IPS DF 6.9 (cell line): ENCODE results near the gene DNAJC21.

Experiments used
- DNase-seq: peaks from one replicate; pipeline ENCODE4 v3.0.0-alpha.2; 2013; ENCODE audit warnings: low read depth, low spot score
- H3K27ac ChIP-seq: one replicate; pipeline ENCODE4 v1.5.1; 2013; ENCODE audit warnings: low read length, control low read depth
- H3K27me3 ChIP-seq: 2 replicates; pipeline ENCODE4 v1.6.1; 2013; ENCODE audit warnings: mild to moderate bottlenecking, low read length; ENCODE audit not compliant: control insufficient read depth, insufficient read depth
- H3K36me3 ChIP-seq: 2 replicates; pipeline ENCODE4 v1.6.1; 2013; ENCODE audit warnings: low read length; ENCODE audit not compliant: control insufficient read depth, insufficient read depth
- H3K4me1 ChIP-seq: 2 replicates; pipeline ENCODE4 v1.6.1; 2013; ENCODE audit warnings: low read length; ENCODE audit not compliant: control insufficient read depth, insufficient read depth
- H3K4me3 ChIP-seq: 2 replicates; pipeline ENCODE4 v1.5.1; 2013; ENCODE audit warnings: mild to moderate bottlenecking, low read length
- H3K9me3 ChIP-seq: 2 replicates; pipeline ENCODE4 v1.6.1; 2013; ENCODE audit warnings: low read length, inconsistent platforms; ENCODE audit not compliant: control insufficient read depth, insufficient read depth
- WGBS: extraction: QIAGEN DNeasy Blood & Tissue Kit; methylation state at CpG from one replicate; pipeline ENCODE4 v1.1.7; 2013; ENCODE audit warnings: mixed read lengths, missing lambda C conversion rate; ENCODE audit not compliant: insufficient read length, insufficient coverage; 5-methylcytosine and 5-hydroxymethylcytosine counted together

DNAJC21 gene

GRCh38 chr5:34976347-34976746 lies 47.0 kb downstream of the DNAJC21 start:
- no peaks in the 10 kb centered on the region for H3K9me3 ChIP-seq
- no peak for DNase-seq
- no peaks in the 10 kb centered on the region for H3K4me1 ChIP-seq
- H3K36me3 ChIP-seq = no peaks in the 10 kb centered on the region
- WGBS = no CpG with 5 or more reads among the region's 5 CpGs
- H3K27ac ChIP-seq = no peak overlapping the region
- H3K27me3 ChIP-seq = no peaks in the 10 kb centered on the region
- no peak overlapping the region for H3K4me3 ChIP-seq

- H3K36me3 ChIP-seq = no peaks in the 10 kb centered on the region
- no peaks in the 10 kb centered on the region for H3K4me1 ChIP-seq
- no peaks in the 10 kb centered on the region for H3K9me3 ChIP-seq
- H3K4me3 ChIP-seq = no peak overlapping the region
- no CpG with 5 or more reads among the region's 2 CpGs for WGBS
- H3K27ac ChIP-seq = no peak overlapping the region
- no peak for DNase-seq
- H3K27me3 ChIP-seq = no peaks in the 10 kb centered on the region
These were observed 48.7 kb downstream of the DNAJC21 start for GRCh38 chr5:34977934-34978613.

GRCh38 chr5:34978681-34979080 lies 49.3 kb downstream of the DNAJC21 start:
- no CpG with 5 or more reads among the region's 4 CpGs for whole genome bisulfite sequencing
- H3K27me3 ChIP-seq = no peaks in the 10 kb centered on the region

DNA sequence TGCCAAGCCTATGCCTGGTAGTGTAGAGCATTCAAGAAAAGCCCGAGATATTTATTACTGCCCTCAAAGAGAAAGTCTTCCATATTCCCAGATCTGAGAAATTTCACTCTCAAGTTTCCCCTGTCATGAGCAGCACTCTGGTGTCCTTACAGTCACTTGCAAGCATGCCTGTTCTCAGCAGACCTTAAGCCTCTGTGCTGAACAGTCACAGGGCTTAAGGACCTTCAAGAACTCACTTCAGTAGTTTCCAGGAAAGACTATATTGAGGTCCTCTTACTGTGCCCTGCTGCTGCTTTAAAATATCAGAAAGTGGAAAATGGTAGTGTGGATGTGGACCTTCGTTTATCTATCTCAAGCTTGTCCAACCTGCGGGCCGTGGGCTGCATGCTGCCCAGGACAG lies 53.5 kb downstream of the DNAJC21 start:
- H3K36me3 ChIP-seq = no peaks in the 10 kb centered on the region
- H3K27me3 ChIP-seq = no peaks in the 10 kb centered on the region
- no peak overlapping the region for H3K27ac ChIP-seq
- no peak for DNase-seq
- no CpG with 5 or more reads among the region's 4 CpGs for WGBS
- H3K9me3 ChIP-seq = no peaks in the 10 kb centered on the region
- no peak overlapping the region for H3K4me3 ChIP-seq
- no peaks in the 10 kb centered on the region for H3K4me1 ChIP-seq

More at GRCh38 chr5:34978681-34979080, 49.3 kb downstream of the DNAJC21 start:
- Histone ChIP-seq H3K36me3 (no peaks in the 10 kb centered on the region), H3K4me3 (no peak overlapping the region), H3K9me3 (no peaks in the 10 kb centered on the region), H3K4me1 (no peaks in the 10 kb centered on the region), H3K27ac (no peak overlapping the region)
- no peak for DNase-seq

- no CpG with 5 or more reads among the region's 1 CpG for WGBS
- no peak overlapping the region for H3K4me3 ChIP-seq
- no peaks in the 10 kb centered on the region for H3K27me3 ChIP-seq
- no peak for DNase-seq
- H3K27ac ChIP-seq = no peak overlapping the region
- no peaks in the 10 kb centered on the region for H3K4me1 ChIP-seq
- no peaks in the 10 kb centered on the region for H3K9me3 ChIP-seq
- H3K36me3 ChIP-seq = no peaks in the 10 kb centered on the region
These were observed 57.6 kb downstream of the DNAJC21 start for GRCh38 chr5:34986965-34987364.

DNA sequence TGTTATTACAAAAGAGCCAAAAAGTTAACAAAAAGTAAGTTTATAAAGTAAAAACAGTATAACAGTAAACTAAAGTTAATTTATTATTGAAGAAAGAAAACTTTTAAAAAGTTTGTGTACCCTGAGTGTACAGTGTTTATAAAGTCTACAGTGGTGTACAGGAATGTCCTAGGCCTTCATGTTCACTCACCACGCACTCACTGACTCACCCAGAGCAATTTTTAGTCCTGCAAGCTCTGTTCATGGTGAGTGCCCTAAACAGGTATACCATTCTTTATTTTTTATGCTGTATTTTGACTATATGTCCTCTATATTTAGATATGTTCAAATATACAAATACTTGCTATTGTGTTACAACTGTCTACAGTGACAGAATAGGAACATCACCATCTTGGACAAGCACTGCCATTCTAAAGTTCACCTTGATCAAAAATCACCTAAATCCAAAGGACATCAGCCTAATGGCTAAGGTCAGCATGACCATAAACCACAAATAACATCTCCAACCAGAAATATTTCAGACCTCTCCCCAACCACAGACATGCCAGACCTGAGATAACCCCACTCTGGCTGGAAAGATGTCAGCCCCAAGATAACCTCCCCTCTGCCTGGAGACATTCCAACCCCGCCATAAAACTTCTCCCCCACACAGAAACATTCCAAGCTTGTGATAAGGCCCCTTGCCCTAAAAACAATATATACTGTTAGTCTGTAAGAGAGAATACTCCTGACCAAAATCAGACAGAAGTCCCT lies 62.3 kb downstream of the DNAJC21 start:
- no CpG with 5 or more reads among the region's 2 CpGs for WGBS
- Histone ChIP-seq H3K27me3 (no peaks in the 10 kb centered on the region), H3K4me1 (no peaks in the 10 kb centered on the region), H3K4me3 (no peak overlapping the region), H3K9me3 (no peaks in the 10 kb centered on the region), H3K36me3 (no peaks in the 10 kb centered on the region), H3K27ac (no peak overlapping the region)
- DNase-seq = no peak

DNA sequence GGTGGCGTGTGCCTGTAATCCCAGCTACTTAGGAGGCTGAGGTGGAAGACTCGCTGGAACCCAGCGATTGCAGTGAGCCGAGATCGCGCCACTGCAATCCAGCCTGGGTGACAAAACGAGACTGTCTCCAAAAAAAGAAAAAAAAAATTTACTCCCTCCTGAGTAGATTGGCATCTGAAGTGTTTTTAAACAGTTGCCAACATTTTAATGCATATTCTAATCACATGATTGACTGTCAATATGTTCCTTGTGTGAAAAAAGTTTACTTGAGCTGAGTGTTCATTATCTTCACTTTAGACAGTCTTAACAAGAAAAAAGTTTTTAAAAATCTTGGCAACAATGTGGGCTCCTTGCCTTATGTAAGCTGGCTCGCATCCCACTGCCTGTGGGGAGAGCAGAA lies 64.6 kb downstream of the DNAJC21 start:
- H3K4me3 ChIP-seq = no peak overlapping the region
- no peak overlapping the region for H3K27ac ChIP-seq
- H3K4me1 ChIP-seq = no peaks in the 10 kb centered on the region
- no peak for DNase-seq
- no peaks in the 10 kb centered on the region for H3K36me3 ChIP-seq
- no peaks in the 10 kb centered on the region for H3K9me3 ChIP-seq
- no peaks in the 10 kb centered on the region for H3K27me3 ChIP-seq
- no CpG with 5 or more reads among the region's 8 CpGs for WGBS

GRCh38 chr5:34996261-34996660 lies 66.9 kb downstream of the DNAJC21 start:
- WGBS = no CpG with 5 or more reads among the region's 2 CpGs
- Histone ChIP-seq H3K27me3 (no peaks in the 10 kb centered on the region), H3K9me3 (no peaks in the 10 kb centered on the region), H3K36me3 (no peaks in the 10 kb centered on the region), H3K4me3 (no peak overlapping the region), H3K27ac (no peak overlapping the region), H3K4me1 (no peaks in the 10 kb centered on the region)
- no peak for DNase-seq

DNA sequence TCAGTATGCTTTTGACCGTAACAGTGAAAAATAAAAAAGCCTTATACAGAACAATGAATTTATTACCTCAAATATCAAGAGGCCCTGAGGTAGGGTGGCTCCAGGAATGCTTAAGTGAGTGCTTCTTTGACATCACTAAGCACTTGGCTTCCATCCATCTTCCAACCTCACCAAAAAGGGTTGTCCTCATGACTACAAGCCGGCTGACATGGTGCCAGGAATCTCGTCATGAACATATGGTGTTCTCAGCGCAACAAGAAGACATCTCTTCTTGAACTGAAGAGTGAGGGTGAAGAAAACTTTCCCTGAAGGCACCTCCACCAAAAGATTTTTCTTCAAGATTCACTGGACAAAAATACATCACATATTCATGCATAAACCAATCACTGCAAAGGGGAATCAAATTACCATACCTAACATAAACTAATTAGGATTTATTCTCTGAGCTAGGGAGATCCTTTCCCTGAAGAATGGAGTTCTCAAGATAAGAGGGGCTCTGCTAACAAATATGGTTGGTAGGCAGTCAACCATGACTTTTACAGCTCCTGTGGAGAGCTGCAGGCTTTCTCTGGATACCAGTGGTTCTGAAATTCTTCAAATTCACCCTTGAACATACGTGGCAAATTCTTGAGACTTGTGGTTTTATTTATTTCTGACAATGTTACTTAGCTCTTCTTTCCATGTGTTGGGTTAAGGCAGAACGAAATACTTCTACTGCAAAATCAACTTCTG lies 68.9 kb downstream of the DNAJC21 start:
- no peak overlapping the region for H3K27ac ChIP-seq
- no peaks in the 10 kb centered on the region for H3K36me3 ChIP-seq
- no peaks in the 10 kb centered on the region for H3K27me3 ChIP-seq
- WGBS = no CpG with 5 or more reads among the region's 6 CpGs
- no peak for DNase-seq
- H3K9me3 ChIP-seq = no peaks in the 10 kb centered on the region
- no peaks in the 10 kb centered on the region for H3K4me1 ChIP-seq
- no peak overlapping the region for H3K4me3 ChIP-seq

- H3K27me3 ChIP-seq = no peaks in the 10 kb centered on the region
- no peak overlapping the region for H3K4me3 ChIP-seq
- WGBS = no CpG with 5 or more reads among the region's 3 CpGs
- H3K9me3 ChIP-seq = no peaks in the 10 kb centered on the region
- no peaks in the 10 kb centered on the region for H3K36me3 ChIP-seq
- no peak for DNase-seq
- no peaks in the 10 kb centered on the region for H3K4me1 ChIP-seq
- H3K27ac ChIP-seq = no peak overlapping the region
These were observed 72.5 kb downstream of the DNAJC21 start for GRCh38 chr5:35001842-35002241.
